ENCODE data around the gene LILRA1.

DNA sequence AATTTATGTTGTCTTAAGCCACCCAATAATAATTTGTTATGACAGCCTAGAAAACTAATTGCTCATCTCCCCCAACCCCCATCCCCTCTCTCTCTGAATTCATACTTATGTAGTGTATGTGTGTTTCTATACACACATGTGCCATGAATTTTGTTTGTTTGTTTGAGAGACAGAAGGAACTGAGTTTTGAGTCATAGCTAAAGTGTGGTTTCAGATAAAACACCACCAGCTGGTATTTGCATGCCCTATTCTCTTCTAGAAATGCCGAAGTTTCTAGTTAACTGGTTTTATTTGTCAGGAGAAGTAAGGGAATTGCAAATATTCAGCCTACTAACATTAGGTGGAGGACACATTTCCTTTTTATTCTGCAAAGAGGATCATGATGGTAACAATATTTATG lies 37.2 kb upstream of the LILRA1 start:
- TF ChIP-seq, protein P1, sequence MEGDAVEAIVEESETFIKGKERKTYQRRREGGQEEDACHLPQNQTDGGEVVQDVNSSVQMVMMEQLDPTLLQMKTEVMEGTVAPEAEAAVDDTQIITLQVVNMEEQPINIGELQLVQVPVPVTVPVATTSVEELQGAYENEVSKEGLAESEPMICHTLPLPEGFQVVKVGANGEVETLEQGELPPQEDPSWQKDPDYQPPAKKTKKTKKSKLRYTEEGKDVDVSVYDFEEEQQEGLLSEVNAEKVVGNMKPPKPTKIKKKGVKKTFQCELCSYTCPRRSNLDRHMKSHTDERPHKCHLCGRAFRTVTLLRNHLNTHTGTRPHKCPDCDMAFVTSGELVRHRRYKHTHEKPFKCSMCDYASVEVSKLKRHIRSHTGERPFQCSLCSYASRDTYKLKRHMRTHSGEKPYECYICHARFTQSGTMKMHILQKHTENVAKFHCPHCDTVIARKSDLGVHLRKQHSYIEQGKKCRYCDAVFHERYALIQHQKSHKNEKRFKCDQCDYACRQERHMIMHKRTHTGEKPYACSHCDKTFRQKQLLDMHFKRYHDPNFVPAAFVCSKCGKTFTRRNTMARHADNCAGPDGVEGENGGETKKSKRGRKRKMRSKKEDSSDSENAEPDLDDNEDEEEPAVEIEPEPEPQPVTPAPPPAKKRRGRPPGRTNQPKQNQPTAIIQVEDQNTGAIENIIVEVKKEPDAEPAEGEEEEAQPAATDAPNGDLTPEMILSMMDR (IDR thresholded peaks at IDR 0.05; ENCODE audit: insufficient read depth, low read length): no peak
- TF ChIP-seq POLR2AphosphoS5 (IDR thresholded peaks at IDR 0.05; ENCODE audit: low read depth) (no peak), GABPA (IDR thresholded peaks at IDR 0.05; ENCODE audit: low read depth) (no peak)
- TF ChIP-seq, protein P2, sequence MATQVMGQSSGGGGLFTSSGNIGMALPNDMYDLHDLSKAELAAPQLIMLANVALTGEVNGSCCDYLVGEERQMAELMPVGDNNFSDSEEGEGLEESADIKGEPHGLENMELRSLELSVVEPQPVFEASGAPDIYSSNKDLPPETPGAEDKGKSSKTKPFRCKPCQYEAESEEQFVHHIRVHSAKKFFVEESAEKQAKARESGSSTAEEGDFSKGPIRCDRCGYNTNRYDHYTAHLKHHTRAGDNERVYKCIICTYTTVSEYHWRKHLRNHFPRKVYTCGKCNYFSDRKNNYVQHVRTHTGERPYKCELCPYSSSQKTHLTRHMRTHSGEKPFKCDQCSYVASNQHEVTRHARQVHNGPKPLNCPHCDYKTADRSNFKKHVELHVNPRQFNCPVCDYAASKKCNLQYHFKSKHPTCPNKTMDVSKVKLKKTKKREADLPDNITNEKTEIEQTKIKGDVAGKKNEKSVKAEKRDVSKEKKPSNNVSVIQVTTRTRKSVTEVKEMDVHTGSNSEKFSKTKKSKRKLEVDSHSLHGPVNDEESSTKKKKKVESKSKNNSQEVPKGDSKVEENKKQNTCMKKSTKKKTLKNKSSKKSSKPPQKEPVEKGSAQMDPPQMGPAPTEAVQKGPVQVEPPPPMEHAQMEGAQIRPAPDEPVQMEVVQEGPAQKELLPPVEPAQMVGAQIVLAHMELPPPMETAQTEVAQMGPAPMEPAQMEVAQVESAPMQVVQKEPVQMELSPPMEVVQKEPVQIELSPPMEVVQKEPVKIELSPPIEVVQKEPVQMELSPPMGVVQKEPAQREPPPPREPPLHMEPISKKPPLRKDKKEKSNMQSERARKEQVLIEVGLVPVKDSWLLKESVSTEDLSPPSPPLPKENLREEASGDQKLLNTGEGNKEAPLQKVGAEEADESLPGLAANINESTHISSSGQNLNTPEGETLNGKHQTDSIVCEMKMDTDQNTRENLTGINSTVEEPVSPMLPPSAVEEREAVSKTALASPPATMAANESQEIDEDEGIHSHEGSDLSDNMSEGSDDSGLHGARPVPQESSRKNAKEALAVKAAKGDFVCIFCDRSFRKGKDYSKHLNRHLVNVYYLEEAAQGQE (IDR thresholded peaks at IDR 0.05; ENCODE audit: insufficient replicate concordance, low read depth): no peak

All from HL-60 (cell line).